Measurements from ENCODE around the gene CYSLTR2. TPM values are rescaled to one million over a fixed set of nuclear protein-coding genes. Genes with fewer than 3 reads are reported as not detected.

CYSLTR2 gene
- total RNA-seq, 3 donors from 2014 or later = 0.14 to 1.4 (median 0.58) TPM

DNA sequence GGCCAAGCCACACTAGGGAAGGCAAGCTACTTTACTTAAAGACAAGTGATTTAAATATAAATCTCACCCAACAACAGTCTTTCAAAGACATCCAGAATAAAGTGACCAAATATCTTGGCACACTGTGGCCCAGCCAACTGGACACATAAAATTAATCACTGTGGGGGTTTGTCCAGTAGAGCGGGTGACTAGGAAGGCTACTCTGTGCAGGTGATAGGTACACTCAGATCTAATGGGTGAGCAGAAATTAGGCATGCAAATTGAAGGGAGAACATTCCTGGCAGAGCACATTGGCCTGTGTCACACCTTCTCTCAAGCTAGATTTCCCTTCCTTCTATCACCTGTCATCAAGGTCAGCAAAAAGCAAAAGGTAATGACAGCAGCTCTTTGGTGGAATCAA lies 23.4 kb upstream of the CYSLTR2 start:
- peaks cover 7% of the 10 kb centered on the region for H3K9me3 ChIP-seq
- no peak overlapping the region for H3K4me3 ChIP-seq
- DNase-seq (no peak), ATAC-seq (no peak)
- H3K4me1 ChIP-seq (ENCODE audit: low read depth) = peaks cover 10% of the 10 kb centered on the region
- no peaks in the 10 kb centered on the region for H3K36me3 ChIP-seq (ENCODE audit: low read depth)
- intact Hi-C loops (cut with DNase I, micrococcal nuclease) = no loop called here
- TF ChIP-seq, protein P1, sequence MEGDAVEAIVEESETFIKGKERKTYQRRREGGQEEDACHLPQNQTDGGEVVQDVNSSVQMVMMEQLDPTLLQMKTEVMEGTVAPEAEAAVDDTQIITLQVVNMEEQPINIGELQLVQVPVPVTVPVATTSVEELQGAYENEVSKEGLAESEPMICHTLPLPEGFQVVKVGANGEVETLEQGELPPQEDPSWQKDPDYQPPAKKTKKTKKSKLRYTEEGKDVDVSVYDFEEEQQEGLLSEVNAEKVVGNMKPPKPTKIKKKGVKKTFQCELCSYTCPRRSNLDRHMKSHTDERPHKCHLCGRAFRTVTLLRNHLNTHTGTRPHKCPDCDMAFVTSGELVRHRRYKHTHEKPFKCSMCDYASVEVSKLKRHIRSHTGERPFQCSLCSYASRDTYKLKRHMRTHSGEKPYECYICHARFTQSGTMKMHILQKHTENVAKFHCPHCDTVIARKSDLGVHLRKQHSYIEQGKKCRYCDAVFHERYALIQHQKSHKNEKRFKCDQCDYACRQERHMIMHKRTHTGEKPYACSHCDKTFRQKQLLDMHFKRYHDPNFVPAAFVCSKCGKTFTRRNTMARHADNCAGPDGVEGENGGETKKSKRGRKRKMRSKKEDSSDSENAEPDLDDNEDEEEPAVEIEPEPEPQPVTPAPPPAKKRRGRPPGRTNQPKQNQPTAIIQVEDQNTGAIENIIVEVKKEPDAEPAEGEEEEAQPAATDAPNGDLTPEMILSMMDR (IDR thresholded peaks at IDR 0.05) = no peak

DNA sequence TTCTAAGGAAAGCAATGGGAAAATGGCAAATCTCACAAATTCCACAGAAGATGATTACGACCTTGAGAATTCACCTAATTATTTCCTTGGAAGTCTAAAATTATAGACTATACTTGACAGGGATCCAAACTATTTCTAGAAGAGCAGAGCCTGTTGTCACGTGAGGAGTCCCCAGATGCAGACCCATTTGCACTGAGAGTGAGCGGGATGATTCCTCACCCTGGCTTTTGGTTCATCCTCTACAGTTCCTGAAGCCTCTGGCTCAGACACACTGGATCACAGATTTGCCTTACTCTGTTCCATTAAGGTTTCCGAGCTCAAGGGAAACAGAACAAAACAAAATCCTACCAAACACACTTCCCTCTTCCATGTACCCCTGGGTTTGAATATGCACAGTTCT lies 23.0 kb upstream of the CYSLTR2 start:
- Histone ChIP-seq H3K4me3 (no peak overlapping the region), H3K36me3 (ENCODE audit: low read depth) (no peaks in the 10 kb centered on the region), H3K4me1 (ENCODE audit: low read depth) (peaks cover 10% of the 10 kb centered on the region), H3K9me3 (peaks cover 10% of the 10 kb centered on the region)
- DNase-seq = no peak
- TF ChIP-seq, protein P1 (IDR thresholded peaks at IDR 0.05) = no peak
- intact Hi-C loops (cut with DNase I, micrococcal nuclease) = no loop called here
- ATAC-seq = no peak

DNA sequence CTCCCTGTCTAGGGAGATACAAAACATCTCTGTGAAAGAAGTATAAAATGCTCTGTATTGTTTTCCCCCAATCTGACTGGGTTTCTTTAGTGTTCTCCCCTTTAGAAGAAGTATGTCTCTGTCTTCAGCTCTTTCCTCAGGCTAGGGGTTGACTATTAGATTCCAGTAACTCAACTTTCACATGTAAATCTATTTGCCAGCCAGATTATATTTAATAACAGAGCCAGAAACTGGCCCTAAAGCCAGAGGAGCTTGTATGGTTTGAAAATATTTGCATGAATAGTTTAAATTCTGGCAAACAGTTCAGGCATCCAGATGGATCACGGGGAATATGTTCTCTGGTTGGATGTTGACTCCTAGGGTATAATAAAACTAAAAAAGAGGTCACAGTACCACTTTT lies 22.3 kb upstream of the CYSLTR2 start:
- intact Hi-C loops (cut with DNase I, micrococcal nuclease) = no loop called here
- Histone ChIP-seq H3K4me3 (no peak overlapping the region), H3K9me3 (peaks cover 10% of the 10 kb centered on the region), H3K36me3 (ENCODE audit: low read depth) (no peaks in the 10 kb centered on the region), H3K4me1 (ENCODE audit: low read depth) (peaks cover 10% of the 10 kb centered on the region)
- TF ChIP-seq, protein P1 (IDR thresholded peaks at IDR 0.05) = no peak
- ATAC-seq = no peak
- no peak for DNase-seq

DNA sequence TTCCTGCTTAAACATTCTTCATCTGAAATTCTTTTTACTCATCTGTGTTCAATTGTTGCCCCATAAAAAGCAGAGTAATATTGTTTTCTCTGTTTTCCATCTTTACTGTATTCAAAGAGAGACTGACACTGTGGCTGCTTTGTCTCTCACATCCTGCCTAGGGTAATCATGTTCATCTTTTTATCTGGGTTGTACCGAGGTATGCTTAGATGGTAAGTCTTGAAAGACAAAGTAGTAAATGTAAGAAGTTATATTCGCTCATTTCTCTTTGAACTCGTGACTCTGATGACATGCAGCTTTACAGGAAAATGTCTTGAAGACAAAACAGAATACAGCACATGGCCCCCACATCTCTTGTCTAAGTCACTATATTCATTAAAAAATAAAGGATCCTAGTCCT lies 20.0 kb upstream of the CYSLTR2 start:
- H3K4me1 ChIP-seq (ENCODE audit: low read depth) = peaks cover 7% of the 10 kb centered on the region
- TF ChIP-seq, protein P1 (IDR thresholded peaks at IDR 0.05) = no peak
- H3K9me3 ChIP-seq = peaks cover 10% of the 10 kb centered on the region
- intact Hi-C loops (cut with DNase I, micrococcal nuclease) = no loop called here
- DNase-seq = no peak
- no peak for ATAC-seq
- H3K36me3 ChIP-seq (ENCODE audit: low read depth) = no peaks in the 10 kb centered on the region
- H3K4me3 ChIP-seq = no peak overlapping the region

DNA sequence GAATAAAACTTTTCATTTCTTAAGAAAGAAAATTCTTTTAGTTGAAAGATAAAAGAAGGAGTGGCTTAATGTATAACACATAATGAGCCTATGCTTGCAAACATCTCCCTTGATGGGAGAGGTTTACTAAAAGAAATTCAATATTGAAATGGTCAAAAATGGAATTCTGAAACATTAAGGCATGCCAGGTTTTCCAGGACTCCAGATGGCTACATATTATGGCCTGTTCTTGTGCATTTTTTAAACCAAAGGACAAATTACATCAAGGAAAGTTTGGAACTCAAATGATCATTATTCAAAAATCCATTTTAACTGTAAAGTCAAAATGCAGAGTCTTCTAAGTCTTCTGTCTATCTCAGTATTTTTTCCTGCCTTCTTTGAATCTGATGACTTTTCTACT lies 19.1 kb upstream of the CYSLTR2 start:
- H3K4me3 ChIP-seq = no peak overlapping the region
- no peak for ATAC-seq
- H3K9me3 ChIP-seq = peaks cover 10% of the 10 kb centered on the region
- peaks cover 7% of the 10 kb centered on the region for H3K4me1 ChIP-seq (ENCODE audit: low read depth)
- TF ChIP-seq, protein P1 (IDR thresholded peaks at IDR 0.05) = no peak
- intact Hi-C loops (cut with DNase I, micrococcal nuclease) = no loop called here
- H3K36me3 ChIP-seq (ENCODE audit: low read depth) = no peaks in the 10 kb centered on the region
- DNase-seq = no peak

DNA sequence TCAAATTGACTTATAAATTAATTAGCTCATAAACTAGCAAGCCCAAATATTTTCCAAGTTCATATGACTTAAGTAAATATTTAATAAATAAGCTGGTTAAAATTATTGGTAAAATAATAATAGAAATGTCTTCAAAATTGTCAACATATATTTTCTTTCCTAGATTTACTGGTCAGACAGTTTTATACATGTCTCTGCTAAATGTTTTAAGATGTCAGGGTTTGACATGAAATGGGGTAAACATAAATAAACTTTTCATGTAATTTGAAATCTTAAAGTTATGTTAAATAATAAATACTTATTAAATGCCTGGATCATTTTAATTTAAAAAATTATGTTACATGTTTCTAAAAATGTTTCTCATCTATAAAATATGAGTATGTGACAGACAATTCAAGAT lies 18.3 kb upstream of the CYSLTR2 start:
- intact Hi-C loops (cut with DNase I, micrococcal nuclease) = no loop called here
- TF ChIP-seq, protein P1 (IDR thresholded peaks at IDR 0.05) = no peak
- Histone ChIP-seq H3K36me3 (ENCODE audit: low read depth) (no peaks in the 10 kb centered on the region), H3K9me3 (peaks cover 10% of the 10 kb centered on the region), H3K4me1 (ENCODE audit: low read depth) (peaks cover 3% of the 10 kb centered on the region), H3K4me3 (no peak overlapping the region)
- DNase-seq = no peak
- ATAC-seq = no peak

All from mucosa of descending colon (tissue), 3 donors.